Activated CD4-positive, alpha-beta T cell treated with anti-CD3 and anti-CD28 coated beads for 48 hours (primary cell): Measurements from ENCODE around the gene SLC28A1.
A peak's percentile ranks its signal among the peaks of the same experiment; 100 is the strongest.
"Not testable (repeated sequence)": the region's sequence is repeated elsewhere in the genome, so short reads cannot be mapped to it uniquely, and the experiment has no call there.

Source experiments
- DNase-seq: peaks from one replicate; pipeline ENCODE4 v3.0.0-alpha.2; 2020

Gene SLC28A1

DNA sequence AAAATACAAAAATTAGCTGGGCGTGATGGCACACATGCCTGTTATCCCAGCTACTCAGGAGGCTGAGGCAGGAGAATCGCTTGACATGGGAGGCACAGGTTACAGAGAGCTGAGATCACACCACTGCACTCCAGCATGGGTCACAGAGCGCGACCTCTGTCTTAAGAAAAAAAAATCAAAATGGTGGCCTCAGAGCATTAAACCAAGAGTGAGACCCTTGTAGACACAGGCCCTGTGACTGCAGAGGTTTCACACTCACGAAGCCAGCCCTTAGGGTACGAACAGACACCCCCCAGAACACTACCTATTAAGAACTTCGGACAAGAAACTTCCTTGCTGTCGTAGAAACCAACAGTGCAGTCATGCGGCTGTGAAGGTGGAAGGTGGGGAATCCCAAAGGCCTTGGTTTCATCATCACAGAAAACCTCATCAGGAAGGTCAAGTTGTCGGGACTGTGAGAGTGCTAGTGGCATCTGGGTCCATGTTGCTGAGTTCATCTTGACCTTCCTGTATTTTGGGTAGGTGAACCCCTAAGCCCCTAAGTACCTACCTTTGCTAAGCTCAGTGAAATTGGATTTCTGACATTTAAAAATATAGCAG lies 92.4 kb downstream of the SLC28A1 start:
- DNase-seq = no peak

GRCh38 chr15:84979651-84980050 lies 95.2 kb downstream of the SLC28A1 start:
- no peak for DNase-seq

DNA sequence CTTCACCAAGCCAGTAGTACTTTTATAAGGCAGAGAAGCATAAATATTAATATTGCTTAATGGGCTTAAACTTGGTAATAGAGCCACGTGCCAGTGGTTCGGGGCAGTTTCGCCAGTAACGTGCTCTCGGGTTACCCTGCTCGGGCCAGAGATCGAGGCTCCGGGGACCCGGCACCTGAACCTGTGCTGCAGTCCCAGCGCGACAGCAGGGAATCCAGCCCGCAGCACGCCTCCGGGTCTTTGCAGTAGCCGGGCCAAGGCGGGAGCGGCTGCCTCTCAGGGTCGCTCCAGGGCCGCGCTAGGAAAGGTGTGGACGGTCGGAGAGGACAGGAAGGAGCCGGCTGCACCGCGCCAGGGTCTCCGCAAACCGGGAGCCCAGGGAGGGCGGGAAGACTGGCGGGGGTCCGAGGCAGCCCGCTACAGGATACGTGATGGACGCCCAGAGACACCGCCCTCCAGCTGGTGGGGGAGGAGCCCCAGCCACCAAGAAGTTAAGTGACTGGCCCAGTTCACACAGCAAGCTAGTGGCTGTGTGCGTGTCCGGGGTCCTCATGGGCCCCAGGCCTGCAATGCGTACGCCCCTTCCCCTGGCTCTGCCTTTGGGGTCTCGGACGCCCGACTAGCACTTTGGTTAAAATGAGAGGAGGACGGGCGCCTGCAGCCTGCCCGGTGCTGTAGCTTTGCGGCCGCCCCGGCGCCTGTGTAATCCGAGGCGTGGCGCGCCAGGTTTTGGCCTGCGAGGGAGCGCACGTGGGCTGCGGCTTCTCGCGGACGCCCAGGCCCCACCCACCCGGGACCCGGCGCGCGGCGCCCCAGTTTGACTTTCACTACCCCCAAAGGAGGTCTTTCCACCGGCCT lies 96.0 kb downstream of the SLC28A1 start:
- peak; percentile 90 for DNase-seq

DNA sequence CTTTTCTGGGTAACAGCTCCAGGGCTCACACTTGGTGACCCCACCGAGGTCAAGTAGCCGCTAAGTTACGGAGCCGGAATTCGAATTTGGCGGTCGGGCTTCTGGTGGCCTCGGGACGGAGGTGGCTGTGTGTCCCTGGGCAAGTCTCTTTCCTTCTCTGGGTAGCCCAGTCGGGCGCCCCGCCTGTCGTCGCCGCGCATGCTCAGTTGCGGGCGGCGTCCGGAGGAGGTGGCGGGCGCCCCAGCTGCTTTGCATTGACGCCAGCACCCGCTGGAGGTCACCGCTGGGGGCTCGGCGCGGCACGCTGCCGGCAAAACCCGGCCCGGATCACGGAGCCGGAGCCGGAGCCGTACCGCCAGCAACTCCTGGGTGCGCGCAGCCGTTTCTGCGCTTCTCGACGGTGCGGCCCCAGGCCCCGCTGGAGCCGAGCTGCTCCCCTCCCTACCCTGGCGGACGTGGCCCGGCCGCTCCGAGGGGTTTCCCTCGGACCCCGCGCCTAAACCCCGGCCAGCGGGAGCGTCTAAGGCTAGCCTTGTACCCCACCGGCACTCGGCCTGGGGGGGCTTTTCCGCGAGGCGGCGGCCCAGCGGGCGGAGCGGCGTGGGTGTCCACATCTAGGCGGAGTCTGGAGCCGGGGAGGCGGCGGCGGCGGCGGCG lies 96.7 kb downstream of the SLC28A1 start:
- DNase-seq = peak; percentile 96

- DNase-seq = peak; percentile 64
Observed at GRCh38 chr15:84981711-84982300, 97.3 kb downstream of the SLC28A1 start, which contains the start of gene PDE8A. PDE8A (plus strand) TSS chr15:84981856; CDS start chr15:84982163, 307 bp downstream.

- peak; percentile 69 for DNase-seq
Observed at GRCh38 chr15:84982301-84982920, 97.9 kb downstream of the SLC28A1 start.

GRCh38 chr15:84983294-84983693 lies 98.8 kb downstream of the SLC28A1 start:
- DNase-seq = no peak

GRCh38 chr15:84983711-84984110 lies 99.2 kb downstream of the SLC28A1 start:
- no peak for DNase-seq

DNA sequence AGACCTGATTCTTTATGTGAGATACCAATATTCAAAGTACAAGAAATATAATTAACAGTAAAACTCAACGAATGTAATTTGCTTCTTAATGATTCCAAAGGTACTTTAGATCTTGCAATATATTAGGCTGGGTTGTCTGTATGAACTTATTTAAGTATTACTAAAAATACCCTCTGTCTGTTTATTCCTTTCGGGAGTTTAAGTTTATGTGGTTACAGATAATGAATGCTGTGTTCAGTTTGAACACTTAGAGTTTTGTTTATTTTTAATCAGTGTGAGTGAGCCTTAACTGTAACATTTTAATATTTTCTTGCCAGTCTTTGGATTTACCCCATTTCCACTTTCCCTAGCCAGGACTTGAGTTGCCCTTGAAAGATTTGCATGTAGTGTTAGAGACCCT lies 100.7 kb downstream of the SLC28A1 start:
- DNase-seq = no peak

- DNase-seq = not testable (repeated sequence)
Observed at GRCh38 chr15:84987351-84987750, 102.9 kb downstream of the SLC28A1 start.

DNA sequence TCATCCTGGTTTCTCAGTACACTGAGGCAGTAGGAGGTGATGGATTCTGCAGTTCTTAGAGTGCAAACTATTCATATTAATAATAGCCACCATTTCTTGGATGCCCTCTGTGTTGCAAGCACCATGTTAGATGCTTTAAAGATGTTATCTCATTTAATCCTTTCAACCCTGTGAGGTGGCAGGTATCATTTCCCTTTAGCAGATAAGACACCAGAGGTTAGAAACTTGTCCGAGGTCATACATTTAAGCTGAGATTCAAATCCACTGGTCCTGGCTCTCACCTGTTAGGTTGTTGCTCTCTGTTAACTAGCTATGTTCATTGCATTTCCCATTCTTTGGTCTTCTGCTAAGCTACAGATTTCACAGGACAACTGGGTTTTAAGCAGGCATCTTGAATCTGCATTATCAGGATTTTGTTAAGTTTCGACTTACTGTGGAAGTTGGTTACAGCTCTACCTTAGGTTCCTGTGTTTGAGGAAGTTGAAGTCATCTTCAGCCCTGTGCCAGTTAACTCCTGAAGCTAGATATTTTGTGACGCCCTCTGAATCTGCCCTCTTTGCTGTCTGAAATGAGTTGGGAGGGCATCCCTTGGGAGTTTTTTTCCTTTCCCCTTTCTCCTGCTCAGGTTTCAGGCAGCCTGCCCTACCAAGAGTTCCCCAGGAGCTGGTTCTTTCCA lies 103.6 kb downstream of the SLC28A1 start:
- no peak for DNase-seq

DNA sequence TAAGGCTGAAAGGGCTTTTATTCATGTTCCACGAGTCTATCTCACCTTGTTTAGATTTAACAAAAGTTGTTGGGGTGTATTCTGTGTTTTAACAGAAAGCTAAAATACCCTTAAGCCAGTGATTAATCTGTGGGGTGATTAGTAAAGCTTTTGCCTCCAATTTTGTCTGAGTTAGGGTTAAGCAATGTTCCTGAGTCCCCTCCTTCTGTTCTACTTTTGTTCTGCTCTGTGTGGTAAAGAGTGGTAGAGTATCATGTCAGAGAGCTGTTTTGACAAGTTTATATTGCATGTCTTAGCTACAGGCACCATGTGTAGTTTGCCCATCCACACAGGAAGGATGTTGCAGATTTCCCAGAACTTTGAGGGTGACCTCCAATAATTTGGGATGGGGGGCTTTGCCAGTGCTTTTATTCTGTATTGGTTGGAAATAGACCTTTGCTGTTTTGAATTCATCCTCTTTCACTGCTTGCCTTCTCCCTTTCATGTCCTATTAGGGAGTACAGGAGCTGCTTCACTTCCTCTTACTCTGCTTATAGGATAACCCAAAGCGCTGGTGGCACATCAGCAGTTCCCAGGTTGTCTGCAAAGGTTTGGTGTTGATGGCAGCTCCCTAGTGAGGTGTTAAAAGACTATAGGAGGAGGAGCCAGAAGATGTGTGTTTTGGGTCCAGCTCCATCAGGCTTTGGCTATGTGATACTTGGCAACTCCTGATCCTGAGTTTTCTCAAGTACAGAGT lies 104.6 kb downstream of the SLC28A1 start:
- DNase-seq = no peak

GRCh38 chr15:84990507-84990906 lies 106.0 kb downstream of the SLC28A1 start:
- DNase-seq = no peak

- DNase-seq = no peak
Observed at GRCh38 chr15:84991014-84991712, 106.7 kb downstream of the SLC28A1 start.

DNA sequence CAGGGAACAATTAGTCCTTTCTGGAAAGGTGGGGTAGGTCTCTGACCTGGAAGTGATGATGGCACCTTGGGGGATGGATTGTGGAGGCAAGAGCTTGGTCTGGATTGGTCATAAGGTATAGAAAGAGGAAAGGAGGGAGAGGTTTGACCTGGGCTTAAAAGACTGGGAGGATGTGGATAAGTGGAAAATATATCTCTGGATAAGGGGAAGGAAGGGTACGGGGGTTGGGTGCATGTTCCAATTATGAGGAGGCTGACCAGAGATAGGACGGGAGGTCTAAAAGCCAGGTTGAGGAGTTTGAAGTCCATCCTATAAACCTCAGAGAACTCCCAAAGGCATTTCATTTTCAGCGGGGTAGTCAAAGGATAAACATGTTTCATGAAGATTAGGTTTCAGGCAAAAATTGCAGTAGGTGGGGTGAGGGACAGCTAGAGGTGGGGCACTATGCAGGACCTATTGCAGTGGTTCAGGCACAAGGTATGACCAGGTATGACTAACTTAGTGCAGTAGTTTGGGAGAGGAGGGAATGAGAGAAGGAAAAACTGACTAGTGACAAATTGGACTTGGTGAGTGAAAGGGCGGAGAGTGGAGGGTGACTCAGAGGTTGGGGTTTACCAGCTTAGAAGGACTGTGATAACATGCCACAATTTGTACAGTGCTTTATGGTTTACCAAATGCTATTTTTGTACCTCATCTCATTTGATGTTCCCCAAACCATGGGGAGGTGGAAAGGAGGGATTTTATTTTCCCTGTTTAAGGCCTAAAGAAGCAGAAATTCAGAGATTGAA lies 107.9 kb downstream of the SLC28A1 start:
- DNase-seq = peak; percentile 61
